Measurements from ENCODE around the gene SCRT2. TPM values are rescaled to one million over a fixed set of nuclear protein-coding genes. Genes with fewer than 3 reads are reported as not detected.

Gene SCRT2
- not detected in 2 replicates for total RNA-seq

DNA sequence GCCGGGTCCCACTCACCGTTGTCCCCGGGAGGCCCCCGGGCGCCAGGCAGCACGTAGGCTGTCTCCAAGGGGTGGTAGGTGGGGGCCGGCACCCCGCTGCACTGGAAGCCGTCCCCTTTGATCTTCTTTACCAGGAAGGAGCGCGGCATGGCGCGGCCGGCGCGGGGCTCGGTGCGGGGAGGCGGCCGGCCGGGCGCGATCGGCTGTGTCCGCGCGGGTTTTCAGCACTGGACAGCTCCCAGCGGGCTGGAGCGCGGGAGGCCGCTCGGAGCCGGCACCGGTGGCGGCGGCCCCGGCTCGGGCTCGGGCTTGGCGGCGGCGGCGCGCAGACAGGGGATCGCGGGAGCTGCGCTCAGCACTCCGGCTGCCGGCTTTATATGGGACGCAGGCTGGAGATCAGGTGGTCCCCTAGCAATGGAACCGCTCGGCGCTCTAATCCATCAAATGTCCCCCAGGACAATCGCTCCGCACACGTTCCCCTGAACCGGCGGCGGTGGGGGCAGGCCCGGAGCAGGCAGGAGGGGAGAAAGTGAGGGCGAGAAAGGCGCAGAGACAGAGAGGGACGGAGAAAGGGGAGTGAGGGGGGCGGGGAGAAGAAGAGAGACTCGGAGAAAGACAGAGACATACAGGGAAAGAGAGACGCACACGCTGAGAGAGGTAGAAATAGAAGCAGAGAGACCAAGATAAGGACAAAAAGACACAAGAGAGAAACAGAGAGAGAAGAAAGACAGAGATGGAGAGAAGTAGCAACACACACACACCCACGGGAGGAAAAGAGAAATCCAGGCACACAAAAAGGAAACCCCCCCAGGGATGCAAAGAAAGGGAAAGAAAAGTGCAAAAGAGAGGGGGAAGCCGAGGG is at the start of gene SCRT2:
Gene SCRT2 (minus strand): TSS at position 350 of the 862 bp plus-strand sequence. CDS start 201 bp downstream, at position 149.

DNA sequence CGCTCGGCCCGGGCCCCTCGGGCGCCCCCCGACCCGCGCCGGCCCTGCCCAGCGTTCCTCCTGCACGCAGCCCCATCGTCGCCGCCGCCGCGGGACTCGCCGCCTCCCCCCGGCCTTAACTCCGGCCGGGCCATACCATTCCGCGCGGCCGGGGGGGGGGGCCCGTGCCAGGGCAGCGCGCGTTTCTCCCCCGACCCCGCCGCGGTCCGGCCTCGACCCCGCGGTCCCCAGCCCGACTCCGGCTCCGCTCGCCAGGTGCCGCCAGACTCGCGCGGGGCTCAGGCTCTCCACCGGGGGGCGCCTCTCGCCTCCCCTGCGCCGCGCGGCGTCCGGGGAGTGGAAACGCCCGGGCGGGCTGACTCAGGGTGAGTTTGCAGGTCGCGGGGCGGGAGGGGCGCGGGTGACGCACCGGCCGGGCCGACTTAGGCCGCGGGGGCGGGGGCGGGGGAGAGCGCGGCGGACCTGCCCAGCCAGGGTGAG is 22.5 kb downstream of the SCRT2 start, which contains the start of gene SRXN1:
Gene SRXN1 (minus strand): TSS at position 91 of the 480 bp plus-strand sequence. CDS start 15 bp downstream, at position 76.

Other genes starting within 250 kb of the SCRT2 start
- gene TBC1D20, start 213.3 kb downstream of the SCRT2 start, total RNA-seq: 45.4 and 45.5 TPM in 2 replicates
- gene CSNK2A1, start 132.0 kb downstream of the SCRT2 start, total RNA-seq: 107 and 126 TPM in 2 replicates
- not detected in 2 replicates for gene TCF15, start 65.5 kb downstream of the SCRT2 start, total RNA-seq
- gene SRXN1, start 22.6 kb downstream of the SCRT2 start, total RNA-seq: 49.0 and 65.5 TPM in 2 replicates
- gene SLC52A3, start 92.7 kb upstream of the SCRT2 start, total RNA-seq: not detected in 2 replicates
- 5.2 and 7.0 TPM in 2 replicates for gene FAM110A, start 157.9 kb upstream of the SCRT2 start, total RNA-seq
- gene ANGPT4, start 240.5 kb upstream of the SCRT2 start, total RNA-seq: under 0.01 TPM in 1 of 2 replicates, not detected in the other

All from articular chondrocyte of knee joint (primary cell).